ENCODE data around the gene CCDC102B.

- no peak for TF ChIP-seq YY1 (IDR thresholded peaks at IDR 0.05; ENCODE audit: low read depth, low read length)
- TF ChIP-seq, protein P1, sequence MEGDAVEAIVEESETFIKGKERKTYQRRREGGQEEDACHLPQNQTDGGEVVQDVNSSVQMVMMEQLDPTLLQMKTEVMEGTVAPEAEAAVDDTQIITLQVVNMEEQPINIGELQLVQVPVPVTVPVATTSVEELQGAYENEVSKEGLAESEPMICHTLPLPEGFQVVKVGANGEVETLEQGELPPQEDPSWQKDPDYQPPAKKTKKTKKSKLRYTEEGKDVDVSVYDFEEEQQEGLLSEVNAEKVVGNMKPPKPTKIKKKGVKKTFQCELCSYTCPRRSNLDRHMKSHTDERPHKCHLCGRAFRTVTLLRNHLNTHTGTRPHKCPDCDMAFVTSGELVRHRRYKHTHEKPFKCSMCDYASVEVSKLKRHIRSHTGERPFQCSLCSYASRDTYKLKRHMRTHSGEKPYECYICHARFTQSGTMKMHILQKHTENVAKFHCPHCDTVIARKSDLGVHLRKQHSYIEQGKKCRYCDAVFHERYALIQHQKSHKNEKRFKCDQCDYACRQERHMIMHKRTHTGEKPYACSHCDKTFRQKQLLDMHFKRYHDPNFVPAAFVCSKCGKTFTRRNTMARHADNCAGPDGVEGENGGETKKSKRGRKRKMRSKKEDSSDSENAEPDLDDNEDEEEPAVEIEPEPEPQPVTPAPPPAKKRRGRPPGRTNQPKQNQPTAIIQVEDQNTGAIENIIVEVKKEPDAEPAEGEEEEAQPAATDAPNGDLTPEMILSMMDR (IDR thresholded peaks at IDR 0.05; ENCODE audit: control extremely low read depth in 1 of 3, insufficient read depth in 1 of 3, low read depth in 1 of 3, low read length in 3 of 3) = no peak
- no peak for TF ChIP-seq CEBPB (IDR thresholded peaks at IDR 0.05; ENCODE audit: low read depth, low read length)
These were observed 13.8 kb upstream of the CCDC102B start for GRCh38 chr18:68784071-68784470.
